SU-DHL-6 (cell line): ENCODE data around the gene LHX4.

Source experiments
- EZH2phosphoT487 ChIP-seq: fragments of 200-600 bp; sonication (generic), shearing (Covaris generic); conservative IDR thresholded peaks from 2 replicates; pipeline ENCODE4 v1.6.1; 2018; ENCODE audit warnings: mild to moderate bottlenecking, antibody characterized with exemption, low read length, moderate library complexity, mixed read lengths
- TF ChIP-seq, protein P1 (sequence below): fragments of 200-600 bp; sonication (generic); IDR thresholded peaks from one replicate; pipeline ENCODE4 v1.5.1; 2017; ENCODE audit warnings: antibody characterized with exemption, mild to moderate bottlenecking, low read length, moderate library complexity; ENCODE audit not compliant: insufficient read depth, poor library complexity, severe bottlenecking

DNA sequence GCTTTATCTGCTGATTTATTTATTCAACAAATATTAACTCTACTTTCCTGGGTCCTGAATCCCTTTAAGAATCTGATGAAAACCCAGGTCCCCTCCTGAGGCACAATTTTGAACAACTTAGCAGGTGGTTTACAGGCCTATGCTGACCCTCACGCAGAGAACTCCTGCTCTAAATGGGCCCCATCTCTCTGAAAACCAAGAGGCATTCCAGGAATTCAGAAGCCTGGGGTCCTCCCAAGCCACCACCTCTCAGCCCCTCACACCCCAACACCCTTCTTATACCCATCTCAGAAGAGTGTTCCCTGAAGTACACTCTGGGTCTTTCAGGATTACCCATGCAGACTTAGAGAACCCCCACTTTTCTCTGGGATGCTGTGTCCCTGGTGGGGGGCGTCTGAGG, 34.5 kb downstream of the LHX4 start:
- TF ChIP-seq, protein P1, sequence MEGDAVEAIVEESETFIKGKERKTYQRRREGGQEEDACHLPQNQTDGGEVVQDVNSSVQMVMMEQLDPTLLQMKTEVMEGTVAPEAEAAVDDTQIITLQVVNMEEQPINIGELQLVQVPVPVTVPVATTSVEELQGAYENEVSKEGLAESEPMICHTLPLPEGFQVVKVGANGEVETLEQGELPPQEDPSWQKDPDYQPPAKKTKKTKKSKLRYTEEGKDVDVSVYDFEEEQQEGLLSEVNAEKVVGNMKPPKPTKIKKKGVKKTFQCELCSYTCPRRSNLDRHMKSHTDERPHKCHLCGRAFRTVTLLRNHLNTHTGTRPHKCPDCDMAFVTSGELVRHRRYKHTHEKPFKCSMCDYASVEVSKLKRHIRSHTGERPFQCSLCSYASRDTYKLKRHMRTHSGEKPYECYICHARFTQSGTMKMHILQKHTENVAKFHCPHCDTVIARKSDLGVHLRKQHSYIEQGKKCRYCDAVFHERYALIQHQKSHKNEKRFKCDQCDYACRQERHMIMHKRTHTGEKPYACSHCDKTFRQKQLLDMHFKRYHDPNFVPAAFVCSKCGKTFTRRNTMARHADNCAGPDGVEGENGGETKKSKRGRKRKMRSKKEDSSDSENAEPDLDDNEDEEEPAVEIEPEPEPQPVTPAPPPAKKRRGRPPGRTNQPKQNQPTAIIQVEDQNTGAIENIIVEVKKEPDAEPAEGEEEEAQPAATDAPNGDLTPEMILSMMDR, result no peak
- TF ChIP-seq EZH2phosphoT487, result no peak
